H1 (cell line): Measurements from ENCODE around the gene KIAA1671. TPM values are rescaled to one million over a fixed set of nuclear protein-coding genes. Genes with fewer than 3 reads are reported as not detected.

Experiments used
- CTCF ChIA-PET: fragments of 300-600 bp; sonication (Branson Sonifier 250); formaldehyde crosslinking; loops from one replicate; lab custom pipeline; 2021; ENCODE audit not compliant: partially characterized antibody; lab: Charles Lee
- POLR2A ChIA-PET: fragments of 300-600 bp; sonication (Branson Sonifier 250); formaldehyde crosslinking; loops from one replicate; lab custom pipeline; 2021; ENCODE audit warnings: inconsistent platforms; ENCODE audit not compliant: partially characterized antibody; lab: Charles Lee
- DNase-seq, 2 experiments: peaks; one replicate each; pipeline versions ENCODE4 v3.0.0 to v3.0.0-alpha.2; 2010 to 2022; ENCODE audit warnings: low spot score in 2 of 2, low read depth in 1 of 2, mixed read lengths in 1 of 2
- FAIRE-seq: peaks from 2 replicates; lab custom pipeline; 2011; peaks lifted over from hg19 to GRCh38; lab: Jason Lieb, UNC
- H2AFZ ChIP-seq: 2 replicates; pipeline ENCODE4 v1.8.1; 2012; ENCODE audit warnings: low read length, inconsistent platforms
- H2AK5ac ChIP-seq: 2 replicates; pipeline ENCODE4 v1.6.1; 2013; ENCODE audit warnings: low read depth, low read length
- H2BK120ac ChIP-seq: replicated peaks from 2 replicates; pipeline ENCODE3; 2013; ENCODE audit warnings: low read depth, low read length, inconsistent platforms
- H2BK12ac ChIP-seq: 2 replicates; pipeline ENCODE4 v1.6.1; 2013; ENCODE audit warnings: low read depth, low read length
- H2BK15ac ChIP-seq: 2 replicates; pipeline ENCODE4 v1.6.1; 2013; ENCODE audit warnings: low read length
- H2BK20ac ChIP-seq: 2 replicates; pipeline ENCODE4 v1.6.1; 2013; ENCODE audit warnings: low read length
- H2BK5ac ChIP-seq: 2 replicates; pipeline ENCODE4 v1.6.1; 2013; ENCODE audit warnings: low read depth, low read length
- H3K14ac ChIP-seq: 2 replicates; pipeline ENCODE4 v1.6.1; 2013; ENCODE audit warnings: inconsistent platforms; ENCODE audit not compliant: insufficient read length
- H3K18ac ChIP-seq: 2 replicates; pipeline ENCODE4 v1.6.1; 2013; ENCODE audit warnings: low read length; ENCODE audit errors: extremely low read depth
- H3K23ac ChIP-seq: 2 replicates; pipeline ENCODE4 v1.6.1; 2013; ENCODE audit warnings: inconsistent platforms; ENCODE audit not compliant: insufficient read length
- H3K23me2 ChIP-seq: 2 replicates; pipeline ENCODE4 v1.6.1; 2013; ENCODE audit warnings: low read depth, low read length
- H3K27ac ChIP-seq: 2 replicates; pipeline ENCODE4 v1.6.1; 2011; ENCODE audit warnings: low read depth, low read length, inconsistent platforms
- H3K27me3 ChIP-seq, 4 experiments: replicated peaks in 1 of 4; 1 replicate in 1 of 4; 2 replicates in 3 of 4; pipeline versions ENCODE4 v1.6.1 to v1.8.1; 2011 to 2013; ENCODE audit warnings: low read length in 3 of 4, mild to moderate bottlenecking in 3 of 4, inconsistent platforms in 2 of 4, mixed read lengths in 2 of 4, moderate library complexity in 1 of 4; ENCODE audit not compliant: control insufficient read depth in 3 of 4, insufficient read depth in 3 of 4; ENCODE audit errors: extremely low read depth in 1 of 4
- H3K36me3 ChIP-seq, 4 experiments: 2 replicates each; pipeline versions ENCODE4 v1.6.1 to v1.8.1; 2011 to 2013; ENCODE audit warnings: mild to moderate bottlenecking in 4 of 4, low read length in 3 of 4, moderate library complexity in 2 of 4, control low read depth in 1 of 4, inconsistent platforms in 1 of 4; ENCODE audit not compliant: insufficient read depth in 4 of 4, control insufficient read depth in 2 of 4
- H3K4ac ChIP-seq: replicated peaks from 2 replicates; pipeline ENCODE3; 2013; ENCODE audit warnings: low read length, low read depth, mixed read lengths, inconsistent platforms; ENCODE audit not compliant: insufficient read length
- H3K4me1 ChIP-seq, 4 experiments: replicated peaks in 1 of 4; 1 replicate in 1 of 4; 2 replicates in 3 of 4; pipeline versions ENCODE4 v1.6.1 to v1.8.1; 2011 to 2013; ENCODE audit warnings: low read length in 3 of 4, inconsistent platforms in 2 of 4, mixed read lengths in 1 of 4; ENCODE audit not compliant: insufficient read depth in 4 of 4, control insufficient read depth in 3 of 4
- H3K4me2 ChIP-seq, 2 experiments: 2 replicates each; pipeline versions ENCODE4 v1.6.1 to v1.8.1; 2011 to 2013; ENCODE audit warnings: low read depth in 2 of 2, low read length in 2 of 2, control low read depth in 1 of 2, inconsistent platforms in 1 of 2, mild to moderate bottlenecking in 1 of 2; ENCODE audit not compliant: insufficient read depth in 1 of 2
- H3K4me3 ChIP-seq, 4 experiments: fragments of 200-600, 300-600 bp in 1 of 4; sonication (generic), shearing (Covaris generic), sonication (Bioruptor Twin) in 1 of 4; 2 replicates each; pipeline versions ENCODE4 v1.5.1 to v1.8.1; 2011 to 2016; ENCODE audit warnings: low read length in 4 of 4, low read depth in 3 of 4, control low read depth in 2 of 4, inconsistent platforms in 2 of 4, mild to moderate bottlenecking in 2 of 4, mixed read lengths in 1 of 4, moderate library complexity in 1 of 4; ENCODE audit not compliant: insufficient read depth in 2 of 4; ENCODE audit errors: extremely low read depth in 1 of 4
- H3K56ac ChIP-seq: replicated peaks from 2 replicates; pipeline ENCODE3; 2013; ENCODE audit warnings: low read depth, mild to moderate bottlenecking, mixed read lengths, low read length, inconsistent platforms; ENCODE audit not compliant: insufficient read length
- H3K79me1 ChIP-seq: 2 replicates; pipeline ENCODE4 v1.6.1; 2013; ENCODE audit warnings: low read depth, low read length, control low read depth
- H3K79me2 ChIP-seq, 2 experiments: 2 replicates each; pipeline versions ENCODE4 v1.6.1 to v1.8.1; 2012 to 2013; ENCODE audit warnings: low read length in 2 of 2, mild to moderate bottlenecking in 2 of 2, inconsistent platforms in 1 of 2; ENCODE audit not compliant: insufficient read depth in 2 of 2, control insufficient read depth in 1 of 2
- H3K9ac ChIP-seq, 4 experiments: replicated peaks in 1 of 4; 1 replicate in 1 of 4; 2 replicates in 3 of 4; pipeline versions ENCODE4 v1.6.1 to v1.8.1; 2011 to 2013; ENCODE audit warnings: low read depth in 3 of 4, low read length in 3 of 4, control low read depth in 2 of 4, mild to moderate bottlenecking in 2 of 4, moderate library complexity in 2 of 4, inconsistent platforms in 1 of 4; ENCODE audit errors: extremely low read depth in 1 of 4
- H3K9me3 ChIP-seq, 2 experiments: 2 replicates each; pipeline versions ENCODE4 v1.6.1 to v1.8.1; 2012 to 2013; ENCODE audit warnings: mild to moderate bottlenecking in 2 of 2, moderate library complexity in 2 of 2, control low read depth in 1 of 2, inconsistent platforms in 1 of 2, low read depth in 1 of 2, low read length in 1 of 2, mixed read lengths in 1 of 2; ENCODE audit not compliant: insufficient read depth in 2 of 2
- H4K20me1 ChIP-seq, 2 experiments: replicated peaks in 1 of 2; 2 replicates each; pipeline versions ENCODE3 to v1.8.1; 2011 to 2013; ENCODE audit warnings: inconsistent platforms in 2 of 2, low read length in 2 of 2, mild to moderate bottlenecking in 1 of 2; ENCODE audit not compliant: insufficient read depth in 2 of 2, control insufficient read depth in 1 of 2
- H4K5ac ChIP-seq: 2 replicates; pipeline ENCODE4 v1.6.1; 2013; ENCODE audit warnings: low read length, low read depth, mixed read lengths, inconsistent platforms; ENCODE audit not compliant: insufficient read length
- H4K8ac ChIP-seq: 2 replicates; pipeline ENCODE4 v1.8.0; 2013; ENCODE audit warnings: mild to moderate bottlenecking, moderate library complexity, low read length, inconsistent platforms; ENCODE audit not compliant: insufficient read depth; ENCODE audit errors: extremely low read depth
- H4K91ac ChIP-seq: replicated peaks from 2 replicates; pipeline ENCODE3; 2013; ENCODE audit warnings: low read length, mixed read lengths, inconsistent platforms; ENCODE audit not compliant: insufficient read length
- CBX5 ChIP-seq: fragments of 300-800, 300-1000 bp; sonication (generic); IDR thresholded peaks from 2 replicates; pipeline ENCODE4 v1.7.1; 2016; ENCODE audit warnings: antibody characterized with exemption, low read length, low read depth
- CBX8 ChIP-seq: fragments of 300-800, 300-1000 bp; sonication (generic); IDR thresholded peaks from 2 replicates; pipeline ENCODE4 v1.7.1; 2016; ENCODE audit warnings: low read depth, low read length, borderline replicate concordance
- EZH2 ChIP-seq: fragments of 200-600 bp; sonication (generic); IDR thresholded peaks from 2 replicates; pipeline ENCODE4 v1.7.1; 2012; ENCODE audit warnings: low read depth, mild to moderate bottlenecking, moderate library complexity, low read length, inconsistent platforms; ENCODE audit not compliant: severe bottlenecking
- MAFK ChIP-seq: IDR thresholded peaks from 2 replicates; pipeline ENCODE4 v1.6.1; 2012; ENCODE audit warnings: low read depth, mild to moderate bottlenecking, improper control_type of control experiment, low read length
- NANOG ChIP-seq: IDR thresholded peaks from 2 replicates; pipeline ENCODE4 v1.6.1; 2011; ENCODE audit warnings: low read length, low read depth, mild to moderate bottlenecking, inconsistent platforms; ENCODE audit not compliant: insufficient read depth, poor library complexity, severe bottlenecking
- POLR2AphosphoS5 ChIP-seq: IDR thresholded peaks from 2 replicates; pipeline ENCODE4 v1.6.1; 2011; ENCODE audit warnings: low read depth, low read length
- RBBP5 ChIP-seq: IDR thresholded peaks from 2 replicates; pipeline ENCODE4 v1.7.1; 2012; ENCODE audit warnings: low read depth, mild to moderate bottlenecking, inconsistent platforms, low read length, moderate library complexity, borderline replicate concordance
- RNF2 ChIP-seq: fragments of 200-900, 300-1000 bp; sonication (generic); IDR thresholded peaks from 2 replicates; pipeline ENCODE4 v1.7.1; 2016; ENCODE audit warnings: borderline replicate concordance, low read depth, mild to moderate bottlenecking, antibody characterized with exemption, low read length; ENCODE audit not compliant: poor library complexity, severe bottlenecking; ENCODE audit errors: missing control alignments
- RXRA ChIP-seq: IDR thresholded peaks from 2 replicates; pipeline ENCODE4 v1.6.1; 2011; ENCODE audit warnings: low read depth, mild to moderate bottlenecking, low read length, moderate library complexity; ENCODE audit not compliant: insufficient read depth
- SAP30 ChIP-seq: fragments of 300-600 bp; sonication (generic); IDR thresholded peaks from 2 replicates; pipeline ENCODE4 v1.7.1; 2012; ENCODE audit warnings: low read length, moderate library complexity, mild to moderate bottlenecking, inconsistent platforms; ENCODE audit not compliant: insufficient read depth, insufficient replicate concordance
- SIN3A ChIP-seq, 2 experiments: IDR thresholded peaks in 1 of 2; conservative IDR thresholded peaks in 1 of 2; 2 replicates each; pipeline ENCODE4 v1.6.1; 2011 to 2012; ENCODE audit warnings: low read length in 2 of 2, improper control_type of control experiment in 1 of 2, low read depth in 1 of 2, mild to moderate bottlenecking in 1 of 2
- SIRT6 ChIP-seq: IDR thresholded peaks from one replicate; pipeline ENCODE4 v1.7.1; 2012; ENCODE audit warnings: low read length, inconsistent platforms
- ZNF274 ChIP-seq: IDR thresholded peaks from 2 replicates; pipeline ENCODE4 v1.7.0; 2012; ENCODE audit warnings: low read length, borderline replicate concordance; ENCODE audit errors: extremely low read depth
- WGBS, 2 experiments: shearing (Covaris generic) in 1 of 2; methylation state at CpG; one replicate each; pipeline versions ENCODE4 v1.1.6 to v1.1.7; 2013 to 2015; ENCODE audit warnings: low lambda C conversion rate in 2 of 2, mixed read lengths in 2 of 2, inconsistent platforms in 1 of 2, low coverage in 1 of 2, missing lambda C conversion rate in 1 of 2; ENCODE audit not compliant: insufficient replicate concordance in 2 of 2, insufficient coverage in 1 of 2, insufficient read length in 1 of 2; ENCODE audit errors: extremely low coverage in 1 of 2, missing lambda C conversion rate in 1 of 2; 5-methylcytosine and 5-hydroxymethylcytosine counted together
- polyA plus RNA-seq, 7 experiments: library from polyadenylated mRNA; depleted of rRNA in 3 of 7; stranded (reverse) in 5 of 7; unstranded in 2 of 7; fragments of >200 nt in 5 of 7; fragments of 200-250 nt in 2 of 7; gene quantifications; 1 replicate in 5 of 7; 2 replicates in 1 of 7; 4 replicates in 1 of 7; pipeline versions ENCODE4 v1.2.1 to v1.2.3, GENCODE V29; 2011 to 2013; ENCODE audit warnings: missing spikeins in 2 of 7, mixed read lengths in 2 of 7
- total RNA-seq: library from RNA; stranded (reverse); fragmentation: NEBNext Ultra II Directional; extraction: Animal tissue kit (Norgen Biotek cat#: 25700); gene quantifications from 2 replicates; pipeline ENCODE4 v1.2.1, GENCODE V29; 2021

KIAA1671 gene
- total and polyA plus RNA-seq, 2 of the 8 experiments (the other 6 are each of a cell fraction or from before 2014, with no cell fraction given) = 6.4 to 23.9 TPM

DNA sequence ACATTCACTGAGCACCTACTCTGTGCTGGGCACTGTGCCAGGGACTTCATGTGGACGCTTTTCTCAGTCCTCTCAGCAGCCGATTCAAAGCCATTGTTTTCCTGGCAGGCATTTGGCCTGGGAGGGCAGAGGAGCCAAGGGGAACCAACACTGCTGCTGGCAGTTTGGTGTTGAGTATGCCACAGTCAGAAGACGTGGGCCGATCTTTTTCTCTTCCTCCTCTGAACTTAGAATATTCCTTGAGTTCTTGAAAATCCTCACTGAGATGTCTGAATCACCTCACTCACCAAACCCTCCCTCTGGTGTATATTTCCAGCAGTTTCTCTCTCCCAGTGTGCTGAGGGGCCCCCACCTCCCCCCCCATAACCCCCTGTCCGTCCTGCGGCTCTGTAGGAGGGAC, 132.6 kb downstream of the KIAA1671 start:
- Histone ChIP-seq H3K9me3 (no peaks in the 10 kb centered on the region), H2BK15ac (0 out of 2 replicates have a peak overlapping the region, but pooled peaks have one; percentile 8), H3K4ac (no peak overlapping the region), H3K4me1 (peaks cover 0 to 3% (median 0%) of the 10 kb centered on the region in 4 experiments; a peak in 2 of 7 replicates), H3K79me2 (no peaks in the 10 kb centered on the region; a peak in 1 of 4 replicates), H2BK120ac (no peak overlapping the region), H3K56ac (no peak overlapping the region), H2BK12ac (no peak overlapping the region), H3K14ac (no peak overlapping the region), H4K8ac (no peak overlapping the region), H3K9ac (no peak overlapping the region), H2BK20ac (no peak overlapping the region), H3K27ac (no peak overlapping the region), H3K4me2 (no peak overlapping the region), H3K79me1 (peaks cover 3% of the 10 kb centered on the region), H2BK5ac (no peak overlapping the region), H3K23me2 (no peaks in the 10 kb centered on the region), H3K4me3 (no peak overlapping the region), H3K36me3 (no peaks in the 10 kb centered on the region), H4K20me1 (peaks cover 0 to 1% of the 10 kb centered on the region in 2 experiments), H2AK5ac (no peak overlapping the region), H4K91ac (no peak overlapping the region), H2AFZ (no peak overlapping the region), H3K18ac (no peak overlapping the region), H3K23ac (no peak overlapping the region), H3K27me3 (no peaks in the 10 kb centered on the region), H4K5ac (no peak overlapping the region)
- DNase-seq (no peak), FAIRE-seq (no peak)
- WGBS, 2 experiments = 79% methylated on average over 4 of the region's 6 CpGs; no CpG with 5 or more reads in 1 of the 2 experiments
- CTCF ChIA-PET = no interaction called here
- POLR2A ChIA-PET = no interaction called here
- TF ChIP-seq CBX5 (no peak), POLR2AphosphoS5 (no peak), NANOG (no peak), SIRT6 (no peak), RBBP5 (no peak), ZNF274 (no peak), EZH2 (no peak), MAFK (no peak), CBX8 (no peak), SAP30 (no peak), SIN3A (conservative IDR thresholded peaks at IDR 0.05 in 1 of 2, IDR thresholded peaks at IDR 0.05 in 1 of 2; ENCODE audit: low read depth in 1 of 2, low read length in 2 of 2) (no peak), RXRA (no peak), RNF2 (no peak)
